A673 (cell line): ENCODE results near the gene SLC6A20. TPM values are rescaled to one million over a fixed set of nuclear protein-coding genes. Genes with fewer than 3 reads are reported as not detected.

Source experiments
- BruUV-seq: library from RNA; stranded (reverse); fragments of 400-500 nt; replicated peaks from 2 replicates; lab custom pipeline; 2021; lab: Mats Ljungman, UMichigan
- CTCF ChIA-PET: fragments of 300-600 bp; sonication (Branson Sonifier 250); formaldehyde crosslinking; loops from one replicate; lab custom pipeline; 2022; ENCODE audit warnings: antibody characterized with exemption; lab: Charles Lee
- POLR2A ChIA-PET: fragments of 300-600 bp; sonication (Branson Sonifier 250); formaldehyde crosslinking; loops from one replicate; lab custom pipeline; 2022; ENCODE audit warnings: antibody characterized with exemption; ENCODE audit not compliant: low non-redundant PET; lab: Charles Lee
- DNase-seq: peaks from one replicate; pipeline ENCODE4 v3.0.0-alpha.2; 2015; ENCODE audit warnings: low spot score
- H3K27ac ChIP-seq: fragments of 200-600 bp; sonication (generic); 2 replicates; pipeline ENCODE4 v1.5.1; 2016; ENCODE audit warnings: mixed run types, low read depth, mild to moderate bottlenecking, mixed read lengths, antibody characterized with exemption, low read length; ENCODE audit not compliant: poor library complexity, severe bottlenecking
- H3K27me3 ChIP-seq: fragments of 200-600 bp; sonication (generic); replicated peaks from 2 replicates; pipeline ENCODE4 v1.6.1; 2017; ENCODE audit warnings: mixed run types, low read depth, mild to moderate bottlenecking, mixed read lengths, antibody characterized with exemption, low read length; ENCODE audit not compliant: insufficient read depth, poor library complexity
- H3K36me3 ChIP-seq: fragments of 200-600 bp; sonication (generic); 2 replicates; pipeline ENCODE4 v1.6.1; 2016; ENCODE audit warnings: mixed run types, mild to moderate bottlenecking, mixed read lengths, antibody characterized with exemption, low read length; ENCODE audit not compliant: insufficient read depth, poor library complexity, severe bottlenecking
- H3K4me1 ChIP-seq: fragments of 200-600 bp; sonication (generic); 2 replicates; pipeline ENCODE4 v1.6.1; 2017; ENCODE audit warnings: mixed run types, mild to moderate bottlenecking, mixed read lengths, antibody characterized with exemption, low read length; ENCODE audit not compliant: insufficient read depth, poor library complexity, severe bottlenecking
- H3K4me3 ChIP-seq: fragments of 200-600 bp; sonication (generic); 2 replicates; pipeline ENCODE4 v1.5.1; 2016; ENCODE audit warnings: low read depth, mixed run types, mild to moderate bottlenecking, mixed read lengths, low read length; ENCODE audit not compliant: poor library complexity, severe bottlenecking
- H3K9me3 ChIP-seq: fragments of 200-600 bp; sonication (generic); 2 replicates; pipeline ENCODE4 v1.6.1; 2016; ENCODE audit warnings: mixed run types, low read depth, mild to moderate bottlenecking, mixed read lengths, antibody characterized with exemption, low read length; ENCODE audit not compliant: poor library complexity, severe bottlenecking
- EZH2 ChIP-seq: fragments of 200-600 bp; sonication (generic); IDR thresholded peaks from 2 replicates; pipeline ENCODE4 v1.6.1; 2017; ENCODE audit warnings: borderline replicate concordance, low read depth, mild to moderate bottlenecking, mixed read lengths, antibody characterized with exemption, low read length; ENCODE audit not compliant: poor library complexity, severe bottlenecking
- intact Hi-C: fragments of 100-400 bp; cut with micrococcal nuclease; formaldehyde crosslinking; loops from one replicate; pipeline ENCODE4 v1.10.0; 2022; ENCODE audit not compliant: unreplicated experiment
- total RNA-seq: library from RNA; stranded (reverse); gene quantifications from 2 replicates; pipeline ENCODE4 v1.2.3, GENCODE V29; 2021
- TF ChIP-seq, protein P1 (sequence below): fragments of 300-800, 200-600 bp; sonication (generic); conservative IDR thresholded peaks from 2 replicates; pipeline ENCODE4 v1.5.1; 2017; ENCODE audit warnings: low read depth, mild to moderate bottlenecking, antibody characterized with exemption, low read length, moderate library complexity, mixed read lengths

SLC6A20 gene
- total RNA-seq, 1 experiment from 2014 or later, result not detected

DNA sequence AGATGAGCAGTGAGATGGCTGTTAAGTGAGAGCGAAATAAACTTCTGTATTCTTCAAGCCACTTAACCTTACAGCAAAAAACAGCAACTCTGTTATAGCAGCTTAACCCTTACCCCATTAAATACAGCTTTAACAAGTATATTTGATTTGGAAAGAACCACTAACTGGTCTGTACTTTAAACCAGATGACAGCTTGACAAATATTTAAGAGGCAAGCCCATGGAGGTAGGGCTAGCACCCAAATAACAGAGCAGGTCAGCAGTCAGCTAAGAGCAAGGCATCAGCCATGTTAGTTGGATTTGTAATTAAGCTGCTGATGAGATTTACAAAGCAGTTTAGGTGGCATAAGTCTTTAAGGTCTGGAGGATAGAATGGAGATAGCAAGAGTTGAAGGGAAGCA is 42.1 kb upstream of the SLC6A20 start:
- ChIA-PET POLR2A (no interaction called here), CTCF (no interaction called here)
- intact Hi-C loops, result no loop called here
- Histone ChIP-seq H3K36me3 (no peaks in the 10 kb centered on the region), H3K4me3 (no peak overlapping the region), H3K9me3 (no peaks in the 10 kb centered on the region), H3K27me3 (no peaks in the 10 kb centered on the region), H3K27ac (no peak overlapping the region), H3K4me1 (no peaks in the 10 kb centered on the region)
- no peak for DNase-seq
- no TSS peak for BruUV-seq
- TF ChIP-seq, protein P1, sequence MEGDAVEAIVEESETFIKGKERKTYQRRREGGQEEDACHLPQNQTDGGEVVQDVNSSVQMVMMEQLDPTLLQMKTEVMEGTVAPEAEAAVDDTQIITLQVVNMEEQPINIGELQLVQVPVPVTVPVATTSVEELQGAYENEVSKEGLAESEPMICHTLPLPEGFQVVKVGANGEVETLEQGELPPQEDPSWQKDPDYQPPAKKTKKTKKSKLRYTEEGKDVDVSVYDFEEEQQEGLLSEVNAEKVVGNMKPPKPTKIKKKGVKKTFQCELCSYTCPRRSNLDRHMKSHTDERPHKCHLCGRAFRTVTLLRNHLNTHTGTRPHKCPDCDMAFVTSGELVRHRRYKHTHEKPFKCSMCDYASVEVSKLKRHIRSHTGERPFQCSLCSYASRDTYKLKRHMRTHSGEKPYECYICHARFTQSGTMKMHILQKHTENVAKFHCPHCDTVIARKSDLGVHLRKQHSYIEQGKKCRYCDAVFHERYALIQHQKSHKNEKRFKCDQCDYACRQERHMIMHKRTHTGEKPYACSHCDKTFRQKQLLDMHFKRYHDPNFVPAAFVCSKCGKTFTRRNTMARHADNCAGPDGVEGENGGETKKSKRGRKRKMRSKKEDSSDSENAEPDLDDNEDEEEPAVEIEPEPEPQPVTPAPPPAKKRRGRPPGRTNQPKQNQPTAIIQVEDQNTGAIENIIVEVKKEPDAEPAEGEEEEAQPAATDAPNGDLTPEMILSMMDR, result no peak
- TF ChIP-seq EZH2, result no peak

DNA sequence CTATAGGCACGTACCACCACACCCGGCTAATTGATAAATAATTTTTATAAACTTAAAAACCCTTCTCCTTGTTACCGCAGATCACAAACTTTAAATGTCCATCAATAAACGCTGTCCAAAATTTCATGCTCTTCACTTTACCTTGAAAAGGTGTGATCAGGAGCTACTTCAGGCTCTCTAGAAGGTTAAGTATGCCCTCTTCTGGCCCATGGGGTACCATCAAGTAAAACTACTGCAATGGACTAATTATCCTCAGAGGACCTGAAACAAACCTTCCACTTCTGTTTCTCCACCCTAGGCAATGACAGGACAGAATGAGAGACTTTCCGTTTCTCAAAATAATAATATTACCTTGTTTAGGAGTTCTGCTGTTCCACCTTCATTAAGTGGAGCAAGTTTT is 36.4 kb upstream of the SLC6A20 start:
- DNase-seq, result no peak
- CTCF ChIA-PET, result no interaction called here
- TF ChIP-seq EZH2, result no peak
- TF ChIP-seq, protein P1, result no peak
- no peaks in the 10 kb centered on the region for H3K4me1 ChIP-seq
- POLR2A ChIA-PET, result no interaction called here
- H3K4me3 ChIP-seq, result no peak overlapping the region
- H3K27ac ChIP-seq, result no peak overlapping the region
- no TSS peak for BruUV-seq
- intact Hi-C loops, result no loop called here
- H3K36me3 ChIP-seq, result no peaks in the 10 kb centered on the region
- H3K27me3 ChIP-seq, result no peaks in the 10 kb centered on the region
- no peaks in the 10 kb centered on the region for H3K9me3 ChIP-seq

DNA sequence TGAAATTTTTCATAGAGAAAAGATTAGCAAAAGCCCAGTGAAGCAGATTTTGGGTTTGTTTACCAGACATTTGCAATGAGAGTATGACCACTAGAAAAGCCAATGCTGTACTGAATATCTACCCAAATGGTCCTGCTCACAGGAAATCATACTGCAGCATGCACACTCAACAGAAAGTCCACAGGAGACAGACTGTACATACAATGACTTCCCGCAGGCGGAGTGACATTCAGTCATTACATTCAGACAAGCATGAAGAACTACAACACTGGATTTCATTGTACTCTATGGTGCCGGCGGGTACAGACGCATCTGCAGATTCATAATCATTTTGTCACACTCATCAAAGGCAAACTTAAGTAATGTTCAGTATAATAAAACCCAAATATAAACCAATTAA is 33.8 kb upstream of the SLC6A20 start:
- Histone ChIP-seq H3K27me3 (no peaks in the 10 kb centered on the region), H3K36me3 (no peaks in the 10 kb centered on the region), H3K27ac (no peak overlapping the region), H3K9me3 (no peaks in the 10 kb centered on the region), H3K4me1 (no peaks in the 10 kb centered on the region), H3K4me3 (no peak overlapping the region)
- intact Hi-C loops, result no loop called here
- POLR2A ChIA-PET, result no interaction called here
- BruUV-seq, result no TSS peak
- TF ChIP-seq, protein P1, result no peak
- no peak for TF ChIP-seq EZH2
- no peak for DNase-seq
- CTCF ChIA-PET, result no interaction called here
